ENCODE data around the gene PTPRN2.
"Not testable (repeated sequence)": the region's sequence is repeated elsewhere in the genome, so short reads cannot be mapped to it uniquely, and the experiment has no call there.

Gene PTPRN2

GRCh38 chr7:157997080-157997440 is 590.6 kb downstream of the PTPRN2 start:
- DNase-seq, result no peak

DNA sequence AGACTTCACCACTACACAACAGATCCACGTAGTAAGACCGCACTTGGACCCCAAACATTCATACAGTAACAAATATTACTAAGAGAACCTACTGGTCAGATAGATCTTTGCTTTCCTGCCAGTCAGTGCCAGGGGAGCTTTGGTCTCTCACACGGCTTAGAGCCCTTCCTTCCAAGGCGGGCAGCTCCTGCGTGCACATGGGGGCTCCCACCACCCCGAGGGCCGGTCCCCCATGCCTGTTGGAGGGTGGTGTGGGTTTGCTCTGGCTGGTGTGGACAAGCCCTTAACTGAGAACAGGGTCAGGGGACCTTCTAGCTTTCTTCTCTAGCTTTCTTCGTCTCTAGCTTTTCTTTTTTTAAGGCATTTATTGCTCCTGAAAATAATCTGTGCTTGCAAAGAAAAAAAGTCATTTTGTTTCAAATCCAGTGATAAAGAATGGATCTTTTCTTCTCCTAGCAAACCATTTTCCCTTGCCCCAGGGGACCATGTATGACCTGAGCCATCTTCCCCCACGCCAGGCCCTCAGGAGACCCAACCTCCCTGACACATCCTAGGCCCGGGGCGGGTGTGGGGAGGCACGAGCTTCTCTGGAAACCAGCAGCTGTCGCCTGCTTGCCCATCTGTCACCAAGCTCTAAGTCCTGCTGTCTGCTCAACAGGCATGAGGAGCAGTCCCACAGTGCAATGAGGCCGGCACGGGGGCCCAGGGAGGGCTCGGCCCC is 591.1 kb downstream of the PTPRN2 start:
- no peak for DNase-seq

- no peak for DNase-seq
Observed at GRCh38 chr7:157995815-157996214, 591.8 kb downstream of the PTPRN2 start.

- no peak for DNase-seq
Observed at GRCh38 chr7:157994319-157994718, 593.3 kb downstream of the PTPRN2 start.

GRCh38 chr7:157993406-157994105 is 594.1 kb downstream of the PTPRN2 start:
- no peak for DNase-seq

- no peak for DNase-seq
Observed at GRCh38 chr7:157992511-157993160, 595.0 kb downstream of the PTPRN2 start.

GRCh38 chr7:157991761-157992160 is 595.9 kb downstream of the PTPRN2 start:
- no peak for DNase-seq

DNA sequence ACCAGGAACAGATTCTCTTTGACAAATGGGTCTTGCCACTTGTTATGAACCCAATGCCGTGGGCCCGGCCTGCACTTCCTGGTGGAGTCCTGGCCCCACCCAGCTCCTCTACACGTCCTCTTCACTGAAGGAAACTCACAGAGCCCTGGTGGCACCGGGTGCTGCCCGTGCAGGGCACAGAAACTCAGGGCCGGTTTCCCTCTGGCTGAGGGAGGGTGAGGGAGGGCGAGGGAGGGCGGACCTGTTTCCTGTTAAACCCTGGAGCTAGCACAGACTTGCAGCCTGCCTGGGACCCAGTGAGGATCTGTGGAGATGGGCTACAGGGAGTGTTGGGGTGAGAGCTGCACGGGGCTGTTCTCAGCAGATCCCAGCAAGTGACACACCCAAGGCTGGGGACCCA is 596.3 kb downstream of the PTPRN2 start:
- DNase-seq, result no peak

DNA sequence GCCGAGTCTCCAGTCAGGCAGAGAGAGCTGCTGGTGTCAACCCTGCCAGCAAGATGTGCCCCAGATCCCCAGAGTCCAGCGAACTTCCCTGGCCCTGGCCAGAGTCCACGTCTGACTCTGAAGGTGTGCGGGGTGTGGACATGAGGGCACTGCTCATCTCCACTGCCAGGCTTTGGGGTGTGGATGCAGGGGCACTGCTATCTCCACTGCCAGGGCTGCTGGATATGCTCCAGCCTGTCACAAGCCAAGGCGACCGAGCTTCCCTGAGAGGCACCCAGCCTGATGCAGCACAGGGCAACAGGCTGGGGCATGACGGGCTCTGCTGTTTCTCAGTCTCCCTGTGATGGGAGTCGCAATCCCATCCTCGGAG is 596.8 kb downstream of the PTPRN2 start:
- no peak for DNase-seq

DNA sequence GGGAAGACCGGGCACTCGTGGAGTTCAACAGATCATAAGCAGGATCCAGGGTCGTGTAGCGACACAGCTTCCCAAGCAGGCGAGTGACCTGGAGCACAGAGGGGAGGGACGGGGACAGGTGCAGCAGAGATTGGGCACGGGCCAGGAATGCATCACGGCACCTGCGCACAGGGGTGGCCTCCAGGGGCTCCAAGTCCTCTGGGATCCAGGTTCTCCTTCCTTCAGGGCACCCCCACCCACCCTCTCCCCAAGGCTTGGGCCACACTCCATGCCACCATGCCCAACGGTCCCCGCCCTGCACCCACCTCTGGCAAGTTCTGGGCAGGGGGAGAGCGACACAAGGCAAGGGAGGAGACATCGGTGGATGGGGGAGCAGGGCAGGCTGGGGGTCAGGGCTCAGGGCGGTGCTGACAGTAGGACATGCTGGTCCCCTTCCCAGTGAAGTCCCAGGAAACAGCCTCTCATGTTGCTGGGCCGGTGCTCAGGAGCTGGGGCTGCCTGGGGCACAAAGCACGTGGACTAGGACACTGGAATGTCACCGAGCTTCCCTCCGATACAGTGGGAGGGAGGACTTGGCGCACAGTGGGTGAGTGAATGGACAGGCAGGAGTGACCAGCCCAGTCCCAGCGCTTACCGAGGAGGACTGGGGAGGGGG is 597.3 kb downstream of the PTPRN2 start:
- DNase-seq, result no peak

- DNase-seq, result no peak
Observed at GRCh38 chr7:157989589-157989988, 598.0 kb downstream of the PTPRN2 start.

GRCh38 chr7:157987906-157988305 is 599.7 kb downstream of the PTPRN2 start:
- DNase-seq, result no peak

DNA sequence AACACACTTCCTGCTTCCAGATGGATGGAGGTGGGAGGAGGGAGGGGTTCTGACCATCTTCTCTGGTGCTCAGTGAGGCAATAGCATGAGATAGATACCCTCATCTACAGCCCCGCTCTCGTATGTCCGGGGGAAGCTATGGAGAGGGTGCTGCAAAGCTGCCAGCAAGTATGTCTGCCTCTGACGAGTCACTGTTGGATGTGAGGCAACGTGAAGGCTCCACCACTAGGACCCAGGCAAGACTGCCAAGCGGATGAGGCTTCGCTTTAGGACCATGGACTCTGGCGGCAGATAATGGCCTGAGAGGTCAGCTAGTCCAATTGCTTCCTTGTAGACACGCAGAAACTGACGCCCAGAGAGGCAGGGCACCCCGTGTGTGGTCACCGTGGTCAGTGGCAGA is 601.6 kb downstream of the PTPRN2 start:
- DNase-seq, result no peak

DNA sequence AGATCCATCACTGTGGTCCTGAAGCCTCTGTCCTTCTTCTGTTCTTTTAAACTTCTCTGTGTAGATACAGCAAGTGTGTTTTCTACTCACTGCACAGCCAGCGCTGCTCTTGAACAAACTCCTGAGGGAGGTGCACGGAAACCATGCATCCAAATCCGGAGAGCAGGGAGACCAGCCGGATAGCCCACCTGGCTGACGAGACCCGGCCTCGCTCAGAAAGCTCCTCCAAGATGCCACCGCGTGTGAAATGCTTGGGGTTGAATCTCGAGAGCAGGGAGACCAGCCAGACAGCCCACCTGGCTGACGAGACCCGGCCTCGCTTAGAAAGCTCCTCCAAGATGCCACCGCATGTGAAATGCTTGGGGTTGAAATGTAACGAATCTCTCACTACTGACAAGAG is 602.0 kb downstream of the PTPRN2 start:
- no peak for DNase-seq

DNA sequence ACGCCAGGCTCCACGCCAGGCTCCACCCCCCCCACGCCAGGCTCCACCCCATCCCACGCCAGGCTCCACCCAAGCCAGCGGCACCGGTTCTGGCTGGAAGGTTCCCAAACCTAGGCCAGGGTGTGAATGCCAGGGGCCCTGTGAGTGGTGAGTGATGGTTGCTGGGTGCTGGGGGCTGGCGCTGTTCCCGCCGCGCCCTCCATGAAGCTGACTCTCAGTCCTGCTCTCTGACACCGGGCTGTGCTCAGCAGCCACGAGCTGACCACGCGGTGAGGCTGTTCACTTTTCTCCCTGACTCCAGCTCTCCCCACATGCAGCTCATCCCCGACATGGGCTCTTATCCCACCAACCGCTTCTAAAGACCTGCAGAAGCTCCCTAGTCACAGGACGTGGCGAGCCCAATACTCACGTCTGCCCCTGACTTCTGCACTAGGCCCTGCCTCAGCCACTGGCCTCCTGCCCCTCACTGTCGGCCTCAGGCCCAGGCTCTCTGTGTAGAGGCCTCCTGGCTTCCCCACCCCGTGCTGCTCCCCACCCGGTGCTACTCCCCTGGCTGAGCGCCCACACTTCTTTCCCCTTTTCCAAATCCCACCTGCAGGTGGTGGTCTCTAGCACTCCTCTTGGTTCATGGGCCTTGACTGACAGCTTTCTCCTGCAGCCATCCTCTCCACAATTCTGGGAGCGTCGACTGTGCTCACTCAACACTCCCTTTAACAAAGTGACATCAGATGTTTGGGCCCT is 603.0 kb downstream of the PTPRN2 start:
- no peak for DNase-seq

DNA sequence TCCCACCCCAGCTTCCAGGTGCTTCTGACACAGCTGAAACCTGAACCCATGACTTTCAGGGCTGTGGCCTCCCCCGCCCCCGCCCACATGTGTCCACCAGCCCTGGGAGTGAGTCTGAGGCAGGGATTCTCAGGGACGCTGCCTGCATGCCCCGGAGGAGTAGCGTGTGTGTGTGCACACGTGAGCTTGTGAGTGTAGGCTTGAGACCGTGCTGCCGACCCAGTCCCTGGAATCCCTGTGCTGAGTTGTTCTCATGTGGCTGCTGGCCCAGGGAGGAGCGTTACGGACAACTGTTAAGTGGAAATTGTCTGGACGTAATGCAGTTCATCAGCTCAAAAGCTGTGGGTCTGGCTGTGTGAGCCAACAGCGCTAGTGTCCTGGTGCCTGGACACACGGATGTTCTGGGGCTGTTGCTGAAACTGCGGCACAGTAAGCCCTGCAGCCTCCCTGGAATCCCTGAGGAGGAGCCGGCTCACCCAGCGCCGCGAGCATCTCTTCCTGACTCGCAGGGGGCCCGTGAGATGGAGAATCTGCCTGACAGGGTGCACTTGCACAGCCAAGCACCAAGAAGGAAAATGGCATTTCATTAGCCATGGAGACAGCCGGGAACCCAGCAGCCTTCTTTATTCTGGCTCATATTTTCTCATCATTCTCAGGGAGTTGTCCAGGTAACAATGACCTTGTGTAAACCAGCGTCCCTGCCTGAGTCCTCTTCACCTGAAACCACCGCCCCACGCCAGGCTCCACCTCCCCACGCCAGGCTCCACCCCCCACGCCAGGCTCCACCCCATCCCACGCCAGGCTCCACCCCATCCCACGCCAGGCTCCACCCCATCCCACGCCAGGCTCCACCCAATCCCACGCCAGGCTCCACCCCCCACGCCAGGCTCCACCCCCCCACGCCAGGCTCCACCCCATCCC is 603.9 kb downstream of the PTPRN2 start:
- DNase-seq, result no peak

DNA sequence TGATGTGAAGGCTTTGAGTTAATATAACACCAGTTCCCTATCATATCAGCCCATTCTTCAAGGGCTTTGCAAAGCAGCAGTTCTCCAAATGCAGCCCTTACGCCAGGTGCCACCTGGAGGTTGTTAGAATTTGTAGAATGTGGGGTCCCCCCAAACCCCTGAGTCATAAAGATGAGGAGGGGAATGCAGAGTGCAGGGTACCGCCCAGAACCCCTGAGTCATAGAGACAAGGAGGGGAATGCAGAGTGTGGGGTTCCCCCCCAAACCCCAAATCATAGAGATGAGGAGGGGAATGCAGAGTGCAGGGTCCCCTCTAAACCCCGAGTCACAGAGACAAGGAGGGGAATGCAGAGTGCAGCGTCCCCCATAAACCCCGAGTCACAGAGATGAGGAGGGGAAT is 605.8 kb downstream of the PTPRN2 start:
- DNase-seq, result no peak

DNA sequence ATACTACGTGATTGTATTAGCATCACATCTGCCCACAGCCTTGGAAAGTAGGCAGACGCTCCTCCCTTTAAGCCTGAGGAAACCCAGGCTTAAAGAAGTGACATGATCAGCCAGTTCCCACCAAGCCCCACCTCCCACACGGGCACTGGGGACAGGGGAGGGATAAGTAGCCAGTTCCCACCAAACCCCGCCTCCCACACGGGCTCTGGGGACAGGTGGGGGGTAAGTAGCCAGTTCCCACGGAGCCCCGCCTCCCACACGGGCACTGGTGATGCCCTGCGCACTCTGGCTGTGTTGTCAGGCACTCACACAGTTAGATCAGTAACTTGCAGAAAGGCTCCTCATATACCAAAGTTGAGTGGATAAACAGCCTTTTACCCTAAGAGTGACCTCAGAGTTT is 606.8 kb downstream of the PTPRN2 start:
- no peak for DNase-seq

GRCh38 chr7:157980341-157980731 is 607.3 kb downstream of the PTPRN2 start:
- not testable (repeated sequence) for DNase-seq

DNA sequence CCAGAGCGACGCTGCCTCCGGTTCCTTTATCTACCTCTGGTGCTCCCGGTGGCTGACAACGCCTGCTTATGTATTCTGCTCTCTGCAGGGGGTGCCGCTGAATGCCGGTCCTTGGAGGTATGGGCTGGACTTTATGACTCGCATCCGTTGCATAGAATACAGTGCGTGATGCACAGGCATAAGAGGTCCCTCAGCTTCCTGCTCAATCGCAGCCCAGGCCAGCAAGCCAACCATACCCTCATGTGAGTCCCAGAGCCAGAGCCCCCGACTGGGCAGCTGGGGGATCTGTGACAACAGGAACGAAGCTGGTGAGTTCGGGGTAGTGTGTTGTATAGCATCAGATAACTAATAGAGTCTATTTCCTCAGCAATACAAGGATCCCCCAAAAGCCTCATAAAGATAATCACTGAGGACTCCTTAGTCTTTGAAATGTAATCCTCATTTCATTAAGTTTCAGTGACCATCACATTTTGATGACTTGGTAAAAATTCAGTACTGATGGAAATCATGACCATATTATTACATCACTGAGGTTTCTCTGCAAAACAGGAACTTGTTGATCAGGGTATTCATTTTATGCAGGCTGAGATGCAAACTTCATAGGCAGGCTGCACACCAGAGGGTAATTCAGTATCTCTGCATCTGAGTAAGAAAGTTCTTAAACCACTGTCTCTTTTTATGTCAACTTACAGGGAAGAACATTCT is 607.8 kb downstream of the PTPRN2 start:
- no peak for DNase-seq

DNA sequence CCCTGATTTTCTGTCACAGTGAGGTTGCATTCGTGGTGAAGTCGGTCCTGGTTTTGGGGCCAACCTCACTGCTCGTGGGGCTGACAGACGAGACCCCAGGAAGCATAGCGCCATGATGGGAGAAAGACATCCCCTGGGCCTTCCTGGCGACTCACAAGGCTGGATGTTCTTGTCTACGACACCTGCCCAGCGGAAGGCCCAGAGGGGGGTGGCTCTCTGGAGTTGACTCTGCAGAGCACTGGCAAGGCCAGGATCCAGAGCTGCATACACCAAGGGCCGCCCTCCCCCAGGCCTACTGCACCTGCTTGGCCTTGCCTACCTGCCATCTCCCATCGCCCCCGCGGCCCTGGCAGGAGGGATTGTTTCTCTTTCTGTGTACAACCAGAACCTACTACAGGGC is 608.9 kb downstream of the PTPRN2 start:
- DNase-seq, result no peak
